HUES48 (cell line): ENCODE data around the gene VWA2.

Source experiments
- H3K27ac ChIP-seq: one replicate; pipeline ENCODE4 v1.7.0; 2013; ENCODE audit warnings: low read depth, low read length, inconsistent platforms
- H3K27me3 ChIP-seq: 2 replicates; pipeline ENCODE4 v1.6.1; 2013; ENCODE audit warnings: mild to moderate bottlenecking, low read length; ENCODE audit not compliant: control insufficient read depth, insufficient read depth
- H3K36me3 ChIP-seq: 2 replicates; pipeline ENCODE4 v1.6.1; 2013; ENCODE audit warnings: low read length; ENCODE audit not compliant: control insufficient read depth, insufficient read depth
- H3K4me1 ChIP-seq: 2 replicates; pipeline ENCODE4 v1.6.1; 2013; ENCODE audit warnings: mild to moderate bottlenecking, low read length; ENCODE audit not compliant: control insufficient read depth, insufficient read depth
- H3K4me3 ChIP-seq: 2 replicates; pipeline ENCODE4 v1.5.1; 2013; ENCODE audit warnings: mild to moderate bottlenecking, low read depth, low read length
- H3K9ac ChIP-seq: 2 replicates; pipeline ENCODE4 v1.6.1; 2013; ENCODE audit warnings: mild to moderate bottlenecking, low read depth, low read length, moderate library complexity
- H3K9me3 ChIP-seq: 2 replicates; pipeline ENCODE4 v1.6.1; 2013; ENCODE audit warnings: low read length; ENCODE audit not compliant: control insufficient read depth, insufficient read depth

VWA2 gene

DNA sequence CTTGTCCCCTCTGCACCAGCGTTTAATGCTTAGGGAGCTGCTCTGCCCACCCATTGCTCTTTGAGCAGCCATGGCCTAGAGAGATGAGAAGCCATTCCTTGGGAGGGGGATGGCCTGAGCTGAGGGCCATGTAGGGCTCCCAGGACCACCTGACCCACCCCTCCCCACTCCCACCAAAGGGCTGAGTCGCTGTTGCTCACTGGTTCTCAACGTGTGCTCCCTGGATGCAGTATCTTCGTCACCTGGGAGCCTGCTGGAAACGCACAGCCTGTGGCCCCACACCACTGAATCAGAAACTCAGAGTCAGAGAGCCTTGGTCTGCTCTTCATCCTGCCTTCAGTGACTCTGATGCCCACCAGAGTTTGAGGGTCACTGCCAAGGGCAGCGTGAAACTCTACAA lies 37.0 kb downstream of the VWA2 start:
- Histone ChIP-seq H3K4me3 (no peak overlapping the region), H3K27me3 (no peaks in the 10 kb centered on the region), H3K36me3 (no peaks in the 10 kb centered on the region), H3K4me1 (no peaks in the 10 kb centered on the region), H3K9ac (no peak overlapping the region), H3K27ac (no peak overlapping the region), H3K9me3 (no peaks in the 10 kb centered on the region)

GRCh38 chr10:114276671-114277070 lies 37.6 kb downstream of the VWA2 start:
- no peaks in the 10 kb centered on the region for H3K4me1 ChIP-seq

GRCh38 chr10:114278140-114278883 lies 39.3 kb downstream of the VWA2 start:
- Histone ChIP-seq H3K4me1 (no peaks in the 10 kb centered on the region), H3K9ac (no peak overlapping the region), H3K4me3 (no peak overlapping the region), H3K27ac (no peak overlapping the region), H3K27me3 (no peaks in the 10 kb centered on the region), H3K36me3 (no peaks in the 10 kb centered on the region), H3K9me3 (no peaks in the 10 kb centered on the region)

More at GRCh38 chr10:114276671-114277070, 37.6 kb downstream of the VWA2 start:
- Histone ChIP-seq H3K9me3 (no peaks in the 10 kb centered on the region), H3K36me3 (no peaks in the 10 kb centered on the region), H3K9ac (no peak overlapping the region), H3K27me3 (no peaks in the 10 kb centered on the region), H3K4me3 (no peak overlapping the region), H3K27ac (no peak overlapping the region)

DNA sequence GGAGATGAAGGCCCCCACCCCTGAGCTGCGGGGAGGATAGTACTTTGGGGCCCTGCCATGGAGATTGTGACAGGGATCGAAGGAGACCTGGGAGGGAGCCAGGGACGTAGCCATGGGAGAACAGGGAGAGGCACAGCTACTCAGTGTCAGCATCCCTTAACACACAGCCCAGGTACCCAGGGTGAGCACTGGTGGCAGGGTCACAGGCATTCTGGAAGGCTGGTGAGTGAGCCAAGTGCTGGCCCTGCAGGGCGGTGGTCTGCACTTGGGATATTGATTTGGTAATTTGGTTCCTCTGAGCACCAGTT lies 39.8 kb downstream of the VWA2 start:
- H3K36me3 ChIP-seq = no peaks in the 10 kb centered on the region
- H3K27me3 ChIP-seq = no peaks in the 10 kb centered on the region
- no peaks in the 10 kb centered on the region for H3K4me1 ChIP-seq
- no peak overlapping the region for H3K9ac ChIP-seq
- no peaks in the 10 kb centered on the region for H3K9me3 ChIP-seq
- H3K4me3 ChIP-seq = no peak overlapping the region
- no peak overlapping the region for H3K27ac ChIP-seq

GRCh38 chr10:114279289-114279688 lies 40.2 kb downstream of the VWA2 start:
- no peak overlapping the region for H3K9ac ChIP-seq
- H3K36me3 ChIP-seq = no peaks in the 10 kb centered on the region
- H3K4me3 ChIP-seq = no peak overlapping the region
- H3K4me1 ChIP-seq = no peaks in the 10 kb centered on the region
- no peaks in the 10 kb centered on the region for H3K27me3 ChIP-seq
- H3K9me3 ChIP-seq = no peaks in the 10 kb centered on the region
- no peak overlapping the region for H3K27ac ChIP-seq

DNA sequence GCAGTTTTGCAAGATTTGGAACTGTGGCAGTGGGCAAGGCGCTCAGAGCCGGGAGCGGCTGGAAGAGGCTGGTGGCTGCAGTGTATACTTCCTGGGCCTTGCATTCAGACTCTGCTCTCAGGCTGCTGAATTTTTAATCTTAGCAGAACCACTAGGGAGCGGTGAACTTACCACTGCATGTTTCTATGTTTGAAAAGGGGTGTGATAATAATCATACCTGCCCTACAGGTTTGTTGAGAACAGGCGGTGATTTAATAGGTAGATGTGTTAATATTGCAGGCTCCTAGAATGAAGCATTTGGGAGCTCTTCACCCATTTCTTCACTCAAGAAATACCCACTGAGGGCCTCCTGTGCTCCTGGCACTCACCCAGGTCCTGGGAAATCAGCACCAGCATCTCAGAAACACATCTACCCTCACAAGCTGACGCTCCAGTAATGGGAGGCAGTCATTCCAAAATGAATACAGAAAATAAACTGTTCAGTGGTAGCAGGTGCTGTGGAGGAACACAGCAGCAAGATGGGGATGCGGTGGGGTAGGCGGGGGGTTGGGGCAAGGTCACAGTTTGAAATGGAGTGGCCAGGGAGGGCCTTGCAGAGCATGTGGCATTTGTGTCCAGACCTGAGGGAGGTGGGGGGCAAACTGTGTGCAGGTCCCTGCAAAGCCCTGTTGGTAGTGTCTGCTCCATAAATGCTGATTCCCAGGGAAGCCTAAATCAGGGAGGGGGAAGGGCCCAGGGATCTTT lies 41.0 kb downstream of the VWA2 start:
- Histone ChIP-seq H3K9me3 (no peaks in the 10 kb centered on the region), H3K27me3 (no peaks in the 10 kb centered on the region), H3K27ac (no peak overlapping the region), H3K4me1 (no peaks in the 10 kb centered on the region), H3K4me3 (no peak overlapping the region), H3K9ac (no peak overlapping the region), H3K36me3 (no peaks in the 10 kb centered on the region)

DNA sequence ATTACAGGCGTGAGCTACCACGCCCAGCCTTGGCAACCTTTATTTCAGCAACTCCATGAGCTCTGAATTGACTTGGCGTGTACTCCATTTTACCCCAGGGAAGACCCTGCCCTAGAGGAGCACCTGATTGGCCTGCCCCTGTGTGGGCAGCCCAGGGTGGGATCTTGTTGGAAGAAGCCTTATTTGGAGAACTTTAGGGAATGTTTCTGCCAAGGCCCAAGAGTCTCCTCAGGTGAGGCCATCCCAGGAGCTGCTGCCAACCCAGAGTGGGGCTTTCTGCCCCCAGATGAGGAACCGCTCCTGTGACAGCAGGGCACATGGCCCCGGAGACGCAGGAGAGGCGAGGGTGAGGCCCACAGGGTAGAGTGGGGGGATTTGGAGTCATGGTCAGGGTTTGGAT lies 42.0 kb downstream of the VWA2 start:
- H3K27me3 ChIP-seq = no peaks in the 10 kb centered on the region
- H3K4me1 ChIP-seq = no peaks in the 10 kb centered on the region
- H3K9me3 ChIP-seq = no peaks in the 10 kb centered on the region
- H3K36me3 ChIP-seq = no peaks in the 10 kb centered on the region
- no peak overlapping the region for H3K27ac ChIP-seq
- no peak overlapping the region for H3K9ac ChIP-seq
- no peak overlapping the region for H3K4me3 ChIP-seq

DNA sequence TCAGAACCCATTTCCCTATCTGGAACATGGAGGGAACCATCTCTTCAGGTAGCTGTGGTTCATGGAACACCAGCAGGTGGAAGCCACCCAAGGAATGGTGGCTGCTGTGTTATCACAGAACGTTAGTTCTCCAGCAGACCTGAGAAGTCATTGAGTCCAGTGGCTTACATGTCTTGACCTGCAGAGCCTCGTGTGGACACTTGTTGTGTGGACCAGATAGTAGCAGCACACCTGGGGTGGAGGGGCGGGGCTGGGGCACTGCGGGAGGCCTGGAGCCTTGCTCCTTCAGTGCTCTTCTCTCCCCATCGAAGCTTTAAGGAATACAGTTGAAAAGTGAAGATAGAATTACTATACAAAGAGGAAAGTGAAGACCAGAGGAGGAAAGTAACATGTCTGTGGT lies 42.4 kb downstream of the VWA2 start:
- no peaks in the 10 kb centered on the region for H3K4me1 ChIP-seq
- no peak overlapping the region for H3K4me3 ChIP-seq
- no peaks in the 10 kb centered on the region for H3K27me3 ChIP-seq
- H3K9me3 ChIP-seq = no peaks in the 10 kb centered on the region
- H3K9ac ChIP-seq = no peak overlapping the region
- H3K36me3 ChIP-seq = no peaks in the 10 kb centered on the region
- H3K27ac ChIP-seq = no peak overlapping the region

DNA sequence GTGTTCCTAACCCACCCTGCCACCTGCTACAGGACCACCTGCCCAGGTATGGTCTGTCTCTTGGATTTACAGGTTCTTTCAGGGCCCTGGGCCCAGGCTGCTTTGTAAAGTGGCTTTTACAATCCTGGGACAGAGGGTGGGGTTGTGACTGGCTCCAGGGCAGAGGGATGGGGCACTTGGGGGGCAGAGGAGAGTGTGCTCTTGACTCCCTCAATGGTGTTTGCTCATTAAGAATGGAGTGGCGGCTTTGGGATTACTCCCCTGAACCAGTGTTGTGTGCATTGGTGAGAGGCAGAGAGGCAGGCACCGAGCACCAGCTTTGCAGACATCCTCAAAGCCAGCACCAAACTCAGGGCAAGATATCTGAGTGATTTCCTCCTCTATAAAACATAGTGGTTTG lies 43.5 kb downstream of the VWA2 start:
- no peak overlapping the region for H3K4me3 ChIP-seq
- no peaks in the 10 kb centered on the region for H3K36me3 ChIP-seq
- H3K4me1 ChIP-seq = no peaks in the 10 kb centered on the region
- H3K27me3 ChIP-seq = no peaks in the 10 kb centered on the region
- no peak overlapping the region for H3K9ac ChIP-seq
- H3K27ac ChIP-seq = no peak overlapping the region
- H3K9me3 ChIP-seq = no peaks in the 10 kb centered on the region

DNA sequence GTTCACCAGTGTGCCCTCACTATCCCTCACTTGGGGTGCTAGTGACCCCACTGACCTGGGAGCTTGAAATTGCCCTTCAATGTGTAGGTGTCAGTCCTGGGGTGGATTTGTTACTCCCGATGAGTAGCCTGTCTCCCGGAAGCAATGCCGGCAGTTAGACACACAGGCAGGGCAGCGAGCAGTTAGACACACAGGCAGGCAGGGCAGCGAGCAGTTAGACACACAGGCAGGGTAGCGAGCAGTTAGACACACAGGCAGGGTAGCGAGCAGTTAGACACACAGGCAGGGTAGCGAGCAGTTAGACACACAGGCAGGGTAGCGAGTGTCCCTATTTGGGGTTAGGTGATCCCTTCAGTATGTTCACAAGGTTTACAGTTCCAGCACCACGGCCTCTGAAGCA lies 44.0 kb downstream of the VWA2 start:
- no peaks in the 10 kb centered on the region for H3K4me1 ChIP-seq
- no peaks in the 10 kb centered on the region for H3K36me3 ChIP-seq
- H3K27me3 ChIP-seq = no peaks in the 10 kb centered on the region
- H3K9me3 ChIP-seq = no peaks in the 10 kb centered on the region
- no peak overlapping the region for H3K27ac ChIP-seq
- no peak overlapping the region for H3K4me3 ChIP-seq
- no peak overlapping the region for H3K9ac ChIP-seq

DNA sequence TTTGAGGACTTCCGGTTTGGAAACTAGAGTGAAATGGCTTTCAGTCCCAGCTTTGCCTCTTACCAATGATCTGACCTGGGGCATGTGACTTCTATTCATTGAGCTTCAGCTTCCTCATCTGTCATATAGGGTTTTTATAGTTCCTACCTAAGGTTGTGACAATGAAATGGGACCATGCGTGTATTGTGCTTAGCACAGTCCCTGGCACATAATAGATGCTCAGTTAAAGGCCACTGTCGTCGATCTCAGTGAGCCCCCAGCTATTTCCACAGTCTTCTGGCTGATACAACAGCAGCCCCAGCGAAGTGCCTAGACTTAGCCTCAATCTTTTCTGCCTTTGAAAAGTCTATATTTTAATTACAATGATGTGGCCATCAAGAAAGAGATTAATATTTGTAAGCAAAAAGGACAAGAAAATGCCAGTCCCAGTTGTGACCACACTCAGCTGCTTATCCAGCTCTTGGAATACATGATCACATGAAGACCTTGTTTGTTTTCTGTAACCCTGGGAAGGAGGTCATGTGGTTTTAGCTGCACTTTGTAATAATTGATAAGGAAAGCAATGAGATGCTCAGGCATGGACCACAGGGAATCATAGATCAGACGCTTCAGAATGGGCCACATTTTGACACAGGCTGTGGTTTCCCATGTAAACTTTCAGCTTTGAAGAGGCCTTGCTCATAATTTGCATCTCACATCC lies 44.6 kb downstream of the VWA2 start:
- Histone ChIP-seq H3K27me3 (no peaks in the 10 kb centered on the region), H3K4me1 (no peaks in the 10 kb centered on the region), H3K4me3 (no peak overlapping the region), H3K9ac (no peak overlapping the region), H3K36me3 (no peaks in the 10 kb centered on the region), H3K27ac (no peak overlapping the region), H3K9me3 (no peaks in the 10 kb centered on the region)
